Measurements from ENCODE around the gene FCGR2B. TPM values are rescaled to one million over a fixed set of nuclear protein-coding genes. Genes with fewer than 3 reads are reported as not detected.

Gene FCGR2B
- total RNA-seq, 4 donors from 2014 or later, result 4.1 to 12.0 (median 7.7) TPM

DNA sequence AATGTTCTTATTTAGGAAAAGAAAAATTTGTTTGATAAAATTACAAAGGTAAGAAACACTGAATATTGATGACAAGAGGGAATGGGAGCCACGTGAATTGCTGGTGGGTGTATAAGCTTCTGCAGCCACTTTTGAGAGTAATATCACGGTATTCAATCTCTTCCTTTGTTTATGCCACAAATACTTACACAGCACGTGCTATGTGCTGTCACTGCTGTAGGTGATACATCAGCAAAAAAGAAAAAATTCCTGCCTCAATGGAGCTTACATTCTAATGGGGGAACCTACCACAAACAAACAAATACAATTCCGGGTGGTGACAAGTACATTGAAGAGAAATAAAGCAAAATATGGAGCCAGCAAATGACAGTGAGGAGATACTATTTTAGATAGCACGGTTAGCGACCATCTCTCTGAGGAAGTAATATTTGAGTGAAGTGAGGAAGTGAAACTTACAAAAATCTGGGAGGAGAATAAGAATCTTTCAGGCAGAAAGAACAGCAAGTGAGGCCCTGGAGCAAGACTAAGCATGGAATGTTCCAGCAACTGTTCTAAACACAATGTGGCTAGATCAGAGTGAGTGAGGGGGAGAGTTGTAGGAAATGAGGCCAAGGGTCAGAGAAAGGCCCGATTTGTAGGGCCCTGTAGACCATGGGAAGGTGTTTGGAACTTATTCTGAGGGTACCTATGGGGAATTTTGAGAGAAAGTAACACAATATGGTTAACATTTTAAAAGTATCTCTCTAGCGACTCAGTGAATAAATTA is 55.8 kb downstream of the FCGR2B start:
- H3K27me3 ChIP-seq, result no peaks in the 10 kb centered on the region
- WGBS, 2 donors, result 76 to 84% methylated on average over 8 of the region's 8 CpGs

DNA sequence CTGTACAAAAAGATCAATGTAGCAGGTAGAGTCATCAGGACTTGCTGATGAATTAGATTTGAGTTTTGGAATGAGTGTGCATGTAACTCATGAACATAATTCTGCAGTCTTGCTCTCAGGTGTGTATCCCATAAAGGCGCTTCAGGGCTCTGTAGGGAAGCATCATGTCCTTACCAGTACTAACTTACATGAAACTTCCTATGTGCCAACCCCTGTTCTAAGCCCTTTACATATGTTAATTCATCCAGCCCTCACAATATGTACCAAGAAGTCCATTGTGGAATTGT is 56.3 kb downstream of the FCGR2B start:
- no peak overlapping the region for H3K27ac ChIP-seq
- H3K27me3 ChIP-seq, result no peaks in the 10 kb centered on the region
- no peak for DNase-seq
- WGBS, 2 donors, result 85 to 95% methylated on average over 1 of the region's 1 CpG
- TF ChIP-seq, protein P1, sequence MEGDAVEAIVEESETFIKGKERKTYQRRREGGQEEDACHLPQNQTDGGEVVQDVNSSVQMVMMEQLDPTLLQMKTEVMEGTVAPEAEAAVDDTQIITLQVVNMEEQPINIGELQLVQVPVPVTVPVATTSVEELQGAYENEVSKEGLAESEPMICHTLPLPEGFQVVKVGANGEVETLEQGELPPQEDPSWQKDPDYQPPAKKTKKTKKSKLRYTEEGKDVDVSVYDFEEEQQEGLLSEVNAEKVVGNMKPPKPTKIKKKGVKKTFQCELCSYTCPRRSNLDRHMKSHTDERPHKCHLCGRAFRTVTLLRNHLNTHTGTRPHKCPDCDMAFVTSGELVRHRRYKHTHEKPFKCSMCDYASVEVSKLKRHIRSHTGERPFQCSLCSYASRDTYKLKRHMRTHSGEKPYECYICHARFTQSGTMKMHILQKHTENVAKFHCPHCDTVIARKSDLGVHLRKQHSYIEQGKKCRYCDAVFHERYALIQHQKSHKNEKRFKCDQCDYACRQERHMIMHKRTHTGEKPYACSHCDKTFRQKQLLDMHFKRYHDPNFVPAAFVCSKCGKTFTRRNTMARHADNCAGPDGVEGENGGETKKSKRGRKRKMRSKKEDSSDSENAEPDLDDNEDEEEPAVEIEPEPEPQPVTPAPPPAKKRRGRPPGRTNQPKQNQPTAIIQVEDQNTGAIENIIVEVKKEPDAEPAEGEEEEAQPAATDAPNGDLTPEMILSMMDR (IDR thresholded peaks at IDR 0.05), result no peak
- no peak for TF ChIP-seq POLR2A (IDR thresholded peaks at IDR 0.05)
- intact Hi-C loops (cut with DNase I), result no loop called here
- H3K4me1 ChIP-seq, result no peaks in the 10 kb centered on the region
- no peaks in the 10 kb centered on the region for H3K9me3 ChIP-seq
- H3K4me3 ChIP-seq (replicated peaks in 1 of 3), result no peak overlapping the region
- H3K36me3 ChIP-seq, result no peaks in the 10 kb centered on the region

More for the DNA sequence above, 55.8 kb downstream of the FCGR2B start:
- H3K9me3 ChIP-seq, result no peaks in the 10 kb centered on the region
- H3K4me3 ChIP-seq (replicated peaks in 1 of 3), result no peak overlapping the region
- intact Hi-C loops (cut with DNase I), result no loop called here
- no peak for TF ChIP-seq POLR2A (IDR thresholded peaks at IDR 0.05)
- TF ChIP-seq, protein P1 (IDR thresholded peaks at IDR 0.05), result no peak
- no peaks in the 10 kb centered on the region for H3K36me3 ChIP-seq
- no peaks in the 10 kb centered on the region for H3K4me1 ChIP-seq
- no peak for DNase-seq
- H3K27ac ChIP-seq, result no peak overlapping the region

DNA sequence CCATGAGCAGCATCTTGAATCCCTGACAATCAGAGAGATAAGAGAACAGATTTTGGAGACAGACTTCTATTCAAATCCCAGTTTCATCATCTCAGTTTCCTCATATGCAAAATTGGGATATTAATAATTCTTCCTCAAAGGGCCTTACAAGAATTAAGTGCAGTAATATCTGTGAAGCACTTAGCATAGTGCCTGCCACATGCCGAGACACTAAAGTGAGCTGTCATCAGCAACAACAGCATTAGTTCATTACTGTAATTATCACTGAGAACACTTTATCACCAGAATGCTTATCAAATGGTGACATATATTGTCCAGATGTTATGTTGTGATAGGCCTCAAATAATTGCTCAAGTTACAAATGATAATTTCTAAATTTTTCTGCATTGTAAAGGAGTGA is 57.5 kb downstream of the FCGR2B start:
- no peak overlapping the region for H3K27ac ChIP-seq
- no peaks in the 10 kb centered on the region for H3K36me3 ChIP-seq
- intact Hi-C loops (cut with DNase I), result no loop called here
- DNase-seq, result no peak
- TF ChIP-seq, protein P1 (IDR thresholded peaks at IDR 0.05), result no peak
- TF ChIP-seq POLR2A (IDR thresholded peaks at IDR 0.05), result no peak
- H3K9me3 ChIP-seq, result no peaks in the 10 kb centered on the region
- WGBS, 2 donors, result 82 to 87% methylated on average over 1 of the region's 1 CpG
- H3K4me1 ChIP-seq, result peaks cover 0 to 2% of the 10 kb centered on the region in 2 donors
- H3K27me3 ChIP-seq, result no peaks in the 10 kb centered on the region
- H3K4me3 ChIP-seq (replicated peaks in 1 of 3), result no peak overlapping the region

DNA sequence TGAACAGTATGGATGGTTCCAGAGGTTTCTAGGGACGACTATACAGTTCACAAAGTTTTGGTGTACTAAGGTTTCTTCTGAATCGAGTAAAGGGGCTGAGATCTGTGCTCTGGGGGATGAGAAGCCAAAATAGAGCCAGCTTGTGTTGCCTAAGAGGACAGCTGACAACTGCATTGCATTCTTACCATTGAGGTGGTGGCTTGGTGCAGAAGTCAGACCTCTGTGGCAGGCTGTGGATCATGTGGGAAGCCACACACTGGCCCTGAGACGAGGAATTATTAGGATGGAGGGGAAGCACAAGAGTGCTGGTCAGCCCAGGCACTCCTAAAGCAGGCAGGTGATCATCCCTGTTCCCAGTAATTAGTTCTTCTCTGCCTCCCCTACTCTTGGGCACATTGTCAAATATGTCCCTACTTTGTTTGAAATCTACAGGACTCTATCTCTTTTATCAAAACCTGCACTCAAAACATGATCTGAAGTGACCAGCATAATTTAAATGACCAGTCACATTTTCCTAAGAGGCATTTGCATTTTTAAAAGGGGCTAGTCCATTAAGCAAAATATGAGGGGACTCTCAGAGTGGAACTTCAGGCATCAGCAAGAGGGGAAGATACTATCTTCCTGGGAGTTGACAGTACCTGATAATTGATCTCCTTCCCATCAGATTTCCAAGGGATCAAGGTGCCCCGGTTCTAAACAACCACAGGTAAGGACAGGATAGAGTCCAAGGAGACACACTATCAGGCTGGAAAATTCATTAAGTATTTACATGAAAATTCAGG is 58.2 kb downstream of the FCGR2B start, which contains the start of gene FCRLB:
TSS of gene FCRLB (plus strand) at position 589 of the 782 bp plus-strand sequence. CDS start 1,129 bp downstream, outside the sequence.
- H3K36me3 ChIP-seq, result no peaks in the 10 kb centered on the region
- no peak within 1 kb of the TSS for H3K4me3 ChIP-seq (replicated peaks in 1 of 3)
- DNase-seq, result no peak
- no peak within 1 kb of the TSS for H3K27ac ChIP-seq
- 37 to 43% methylated on average over 3 to 4 of the region's 4 CpGs for WGBS, 2 donors
- peaks cover 0 to 5% of the 10 kb centered on the region in 2 donors for H3K4me1 ChIP-seq
- no peak for TF ChIP-seq POLR2A (IDR thresholded peaks at IDR 0.05)
- TF ChIP-seq, protein P1 (IDR thresholded peaks at IDR 0.05), result no peak
- H3K27me3 ChIP-seq, result no peaks in the 10 kb centered on the region
- no peaks in the 10 kb centered on the region for H3K9me3 ChIP-seq
- intact Hi-C loops (cut with DNase I), result no loop called here

Data from thyroid gland (tissue), 4 donors.